ENCODE data around the gene NOC3L. TPM values are rescaled to one million over a fixed set of nuclear protein-coding genes. Genes with fewer than 3 reads are reported as not detected.

NOC3L gene
- polyA plus RNA-seq, 1 donor (not counting 4 experiments of a cell fraction or from before 2014, with no cell fraction given), result 16.3 TPM

- H3K36me3 ChIP-seq (ENCODE audit: control insufficient read depth in 2 of 2, extremely low read depth in 1 of 2, insufficient read depth in 2 of 2, low read length in 2 of 2), result peaks cover 14 to 29% of the 10 kb centered on the region in 2 experiments
- FAIRE-seq, result no peak
These were observed 6.9 kb downstream of the NOC3L start for GRCh38 chr10:94355841-94356240.

GRCh38 chr10:94353336-94353735 is 9.4 kb downstream of the NOC3L start:
- Histone ChIP-seq H2AFZ (ENCODE audit: control insufficient read depth, low read length) (no peak overlapping the region), H4K20me1 (ENCODE audit: control insufficient read depth, extremely low read depth, insufficient read depth, low read length) (no peaks in the 10 kb centered on the region), H3K36me3 (ENCODE audit: control insufficient read depth in 2 of 2, extremely low read depth in 1 of 2, insufficient read depth in 2 of 2, low read length in 2 of 2) (peaks cover 16 to 29% of the 10 kb centered on the region in 2 experiments), H3K9me1 (ENCODE audit: control insufficient read depth, extremely low read depth, insufficient read depth, low read length) (no peaks in the 10 kb centered on the region), H3K4me1 (ENCODE audit: control insufficient read depth, extremely low read depth, insufficient read depth, low read length) (peaks cover 1% of the 10 kb centered on the region), H3K4me3 (ENCODE audit: control insufficient read depth in 2 of 3, extremely low read depth in 1 of 3, insufficient read depth in 2 of 3, low read depth in 1 of 3, low read length in 3 of 3) (no peak overlapping the region), H3K9ac (ENCODE audit: control insufficient read depth, extremely low read depth, insufficient read depth, low read length) (no peak overlapping the region), H3K79me2 (ENCODE audit: control insufficient read depth, insufficient read depth, low read length) (peaks cover 8% of the 10 kb centered on the region), H3K27ac (ENCODE audit: control insufficient read depth, insufficient read depth, low read length) (no peak overlapping the region), H3K4me2 (ENCODE audit: control insufficient read depth, extremely low read depth, insufficient read depth, low read depth, low read length) (no peak overlapping the region), H3K27me3 (ENCODE audit: control insufficient read depth, extremely low read depth, insufficient read depth, low read length) (no peaks in the 10 kb centered on the region), H3K9me3 (ENCODE audit: control insufficient read depth, low read depth, low read length) (no peaks in the 10 kb centered on the region)
- dilution Hi-C loops (cut with MboI; ENCODE audit: extremely low pct_ligation_motif_present, low sequenced_read_pairs), result no loop called here
- FAIRE-seq (no peak), DNase-seq (ENCODE audit: low read depth, low spot score) (no peak)
- no peak for TF ChIP-seq EZH2 (IDR thresholded peaks at IDR 0.05; ENCODE audit: low read length)
- TF ChIP-seq CTCF (optimal IDR thresholded peaks at IDR 0.05 in 1 of 3, IDR thresholded peaks at IDR 0.05 in 1 of 3, conservative IDR thresholded peaks at IDR 0.05 in 1 of 3; ENCODE audit: extremely low read depth in 1 of 3, insufficient read depth in 2 of 3, low read length in 3 of 3), result no peak

More at GRCh38 chr10:94355841-94356240, 6.9 kb downstream of the NOC3L start:
- no peak overlapping the region for H3K4me2 ChIP-seq (ENCODE audit: control insufficient read depth, extremely low read depth, insufficient read depth, low read depth, low read length)
- no peak overlapping the region for H3K9ac ChIP-seq (ENCODE audit: control insufficient read depth, extremely low read depth, insufficient read depth, low read length)
- H4K20me1 ChIP-seq (ENCODE audit: control insufficient read depth, extremely low read depth, insufficient read depth, low read length), result no peaks in the 10 kb centered on the region
- H3K9me1 ChIP-seq (ENCODE audit: control insufficient read depth, extremely low read depth, insufficient read depth, low read length), result no peaks in the 10 kb centered on the region
- dilution Hi-C loops (cut with MboI; ENCODE audit: extremely low pct_ligation_motif_present, low sequenced_read_pairs), result no loop called here
- no peaks in the 10 kb centered on the region for H3K27me3 ChIP-seq (ENCODE audit: control insufficient read depth, extremely low read depth, insufficient read depth, low read length)
- H3K4me3 ChIP-seq (ENCODE audit: control insufficient read depth in 2 of 3, extremely low read depth in 1 of 3, insufficient read depth in 2 of 3, low read depth in 1 of 3, low read length in 3 of 3), result no peak overlapping the region
- H3K79me2 ChIP-seq (ENCODE audit: control insufficient read depth, insufficient read depth, low read length), result peaks cover 22% of the 10 kb centered on the region
- DNase-seq (ENCODE audit: low read depth, low spot score), result no peak
- no peak for TF ChIP-seq CTCF (optimal IDR thresholded peaks at IDR 0.05 in 1 of 3, IDR thresholded peaks at IDR 0.05 in 1 of 3, conservative IDR thresholded peaks at IDR 0.05 in 1 of 3; ENCODE audit: extremely low read depth in 1 of 3, insufficient read depth in 2 of 3, low read length in 3 of 3)
- H3K9me3 ChIP-seq (ENCODE audit: control insufficient read depth, low read depth, low read length), result no peaks in the 10 kb centered on the region
- no peak overlapping the region for H2AFZ ChIP-seq (ENCODE audit: control insufficient read depth, low read length)
- peaks cover 5% of the 10 kb centered on the region for H3K4me1 ChIP-seq (ENCODE audit: control insufficient read depth, extremely low read depth, insufficient read depth, low read length)
- H3K27ac ChIP-seq (ENCODE audit: control insufficient read depth, insufficient read depth, low read length), result no peak overlapping the region
